Measurements from ENCODE around the gene TBC1D17. TPM values are rescaled to one million over a fixed set of nuclear protein-coding genes. Genes with fewer than 3 reads are reported as not detected.
"Not testable (repeated sequence)": the region's sequence is repeated elsewhere in the genome, so short reads cannot be mapped to it uniquely, and the experiment has no call there.

The TBC1D17 gene
- polyA plus RNA-seq, 2 of the 4 experiments (the other 2 are of a cell fraction), result 12.3 to 41.5 TPM

DNA sequence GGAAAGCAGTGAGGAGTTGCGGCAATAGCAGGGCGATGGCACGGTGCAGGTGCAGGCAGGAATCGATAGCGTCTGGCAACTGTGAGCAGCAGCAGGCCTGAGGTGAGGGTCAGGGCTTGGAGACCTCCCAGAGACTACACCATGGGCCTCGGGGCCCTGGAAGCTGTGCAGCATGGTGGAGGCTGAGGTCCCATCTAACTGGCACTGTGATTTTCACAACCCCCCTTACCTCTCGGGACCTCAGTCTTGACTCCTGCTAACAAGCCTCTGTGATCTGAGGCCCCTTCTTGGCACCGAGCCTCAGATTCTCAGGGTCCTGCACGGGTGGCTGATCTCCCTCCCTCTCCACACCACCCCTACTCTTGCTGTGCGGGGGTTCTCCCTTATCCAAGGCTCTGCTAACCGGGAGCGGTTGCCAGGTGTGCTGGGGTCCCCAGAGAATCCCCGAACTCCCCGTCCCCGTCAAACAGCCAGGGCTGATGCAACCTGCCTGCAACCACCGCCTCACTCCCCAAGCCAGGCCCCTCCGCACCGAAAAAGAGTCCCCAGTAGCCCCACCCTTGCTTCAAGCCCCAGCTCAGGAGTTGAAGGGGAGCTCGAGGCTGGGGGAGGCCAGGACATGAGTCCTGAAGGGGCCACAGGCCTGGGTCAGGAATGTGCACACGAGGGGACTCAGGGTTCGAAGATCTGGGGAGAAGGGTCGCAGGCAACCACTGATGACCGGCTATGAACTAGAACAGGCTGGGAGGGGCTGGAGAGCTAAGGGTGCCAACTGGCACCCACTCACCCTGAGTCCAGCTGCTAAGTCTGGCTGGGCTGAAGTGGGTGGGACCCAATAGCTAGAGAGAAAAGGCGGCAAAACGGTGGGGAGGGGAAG, 46.7 kb downstream of the TBC1D17 start:
- DNase-seq (ENCODE audit: low read depth in 1 of 2, low spot score in 1 of 2) (no peak), ATAC-seq (no peak), FAIRE-seq (no peak)
- Histone ChIP-seq H3K9me3 (no peaks in the 10 kb centered on the region), H3K4me2 (no peak overlapping the region), H3K27ac (peak overlapping the region; percentile 54 to 75; a peak in 5 of 6 replicates), H3K4me1 (peaks cover 20% of the 10 kb centered on the region), H3K4me3 (no peak overlapping the region)
- POLR2A ChIA-PET, result no interaction called here
- 91% methylated on average over 24 of the region's 25 CpGs for WGBS (ENCODE audit: missing lambda C conversion rate)
- CTCF ChIA-PET, result interaction anchor here (0.9 to 1.2 kb wide), 3 partner anchors 13 to 1340 kb away, joined by 3 to 8 read pairs (median 3); no protein-coding TSS in a partner anchor
- TF ChIP-seq RARB (CRISPR knock-in tag; IDR thresholded peaks at IDR 0.05) (no peak), HDAC2 (IDR thresholded peaks at IDR 0.05) (no peak), PHF8 (IDR thresholded peaks at IDR 0.05; ENCODE audit: borderline replicate concordance, low read depth) (no peak), EP300 (IDR thresholded peaks at IDR 0.05) (no peak), JUN (IDR thresholded peaks at IDR 0.05) (no peak), RNF2 (IDR thresholded peaks at IDR 0.05; ENCODE audit: borderline replicate concordance, low read depth) (no peak), RCOR1 (IDR thresholded peaks at IDR 0.05; ENCODE audit: low read depth, low read length) (no peak), CHD2 (IDR thresholded peaks at IDR 0.05; ENCODE audit: low read length, partially characterized antibody) (no peak), SMC3 (IDR thresholded peaks at IDR 0.05) (no peak), HOXA7 (CRISPR knock-in tag; IDR thresholded peaks at IDR 0.05) (no peak), ZSCAN20 (CRISPR knock-in tag; IDR thresholded peaks at IDR 0.05) (no peak), FOXS1 (CRISPR knock-in tag; IDR thresholded peaks at IDR 0.05) (no peak)
- TF ChIP-seq, protein P1, sequence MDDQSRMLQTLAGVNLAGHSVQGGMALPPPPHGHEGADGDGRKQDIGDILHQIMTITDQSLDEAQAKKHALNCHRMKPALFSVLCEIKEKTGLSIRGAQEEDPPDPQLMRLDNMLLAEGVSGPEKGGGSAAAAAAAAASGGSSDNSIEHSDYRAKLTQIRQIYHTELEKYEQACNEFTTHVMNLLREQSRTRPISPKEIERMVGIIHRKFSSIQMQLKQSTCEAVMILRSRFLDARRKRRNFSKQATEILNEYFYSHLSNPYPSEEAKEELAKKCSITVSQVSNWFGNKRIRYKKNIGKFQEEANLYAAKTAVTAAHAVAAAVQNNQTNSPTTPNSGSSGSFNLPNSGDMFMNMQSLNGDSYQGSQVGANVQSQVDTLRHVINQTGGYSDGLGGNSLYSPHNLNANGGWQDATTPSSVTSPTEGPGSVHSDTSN (IDR thresholded peaks at IDR 0.05), result no peak
- TF ChIP-seq, protein P2, sequence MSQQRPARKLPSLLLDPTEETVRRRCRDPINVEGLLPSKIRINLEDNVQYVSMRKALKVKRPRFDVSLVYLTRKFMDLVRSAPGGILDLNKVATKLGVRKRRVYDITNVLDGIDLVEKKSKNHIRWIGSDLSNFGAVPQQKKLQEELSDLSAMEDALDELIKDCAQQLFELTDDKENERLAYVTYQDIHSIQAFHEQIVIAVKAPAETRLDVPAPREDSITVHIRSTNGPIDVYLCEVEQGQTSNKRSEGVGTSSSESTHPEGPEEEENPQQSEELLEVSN (IDR thresholded peaks at IDR 0.05; ENCODE audit: borderline replicate concordance, low read depth), result no peak

DNA sequence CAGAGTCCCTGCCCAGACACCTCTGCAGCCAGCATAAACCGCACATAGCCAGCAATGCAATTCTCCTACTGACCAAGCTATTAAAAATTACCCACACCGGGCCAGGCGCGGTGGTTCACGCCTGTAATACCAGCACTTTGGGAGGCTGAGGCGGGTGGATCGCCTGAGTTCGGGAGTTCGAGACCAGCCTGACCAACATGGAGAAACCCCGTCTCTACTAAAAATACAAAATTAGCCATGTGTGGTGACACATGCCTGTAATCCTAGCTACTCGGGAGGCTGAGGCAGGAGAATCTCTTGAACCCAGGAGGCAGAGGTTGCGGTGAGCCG, 47.3 kb downstream of the TBC1D17 start:
- CTCF ChIA-PET, result interaction anchor here (0.9 to 1.2 kb wide), 3 partner anchors 13 to 1340 kb away, joined by 3 to 8 read pairs (median 3); no protein-coding TSS in a partner anchor
- 96% methylated on average over 13 of the region's 13 CpGs for WGBS (ENCODE audit: missing lambda C conversion rate)
- H3K4me2 ChIP-seq; H3K9me3 ChIP-seq; DNase-seq (ENCODE audit: low read depth in 1 of 2, low spot score in 1 of 2); FAIRE-seq; POLR2A ChIA-PET; H3K4me3 ChIP-seq; ATAC-seq: not testable (repeated sequence)
- peaks cover 20% of the 10 kb centered on the region for H3K4me1 ChIP-seq
- peak overlapping the region; percentile 54 to 75; a peak in 5 of 6 replicates for H3K27ac ChIP-seq

DNA sequence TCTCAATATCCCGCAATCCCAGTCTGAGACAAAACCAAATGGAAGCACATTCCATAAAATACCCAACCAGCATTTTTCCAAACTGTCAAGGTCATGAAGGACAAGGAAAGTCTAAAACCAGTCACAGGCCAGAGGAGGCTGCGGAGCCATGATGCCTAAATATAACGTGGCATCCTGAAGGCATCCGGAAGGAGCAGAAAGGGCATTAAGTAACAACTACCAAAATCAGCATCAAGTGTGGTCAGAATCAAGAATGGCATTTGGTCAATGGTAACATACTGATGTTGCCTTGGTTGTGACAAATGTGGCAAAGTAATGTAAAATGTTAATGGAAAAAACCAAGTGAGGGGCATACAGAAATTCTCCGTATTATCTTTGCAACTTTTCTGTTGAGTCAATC, 48.0 kb downstream of the TBC1D17 start:
- POLR2A ChIA-PET, result interaction anchor here (0.7 kb wide), 1 partner anchor 17 kb away, joined by 4 read pairs; no protein-coding TSS in a partner anchor
- DNase-seq (ENCODE audit: low read depth in 1 of 2, low spot score in 1 of 2) (no peak), ATAC-seq (no peak), FAIRE-seq (peak; percentile 63)
- no peaks in the 10 kb centered on the region for H3K9me3 ChIP-seq
- H3K27ac ChIP-seq, result no peak overlapping the region
- peaks cover 23% of the 10 kb centered on the region for H3K4me1 ChIP-seq
- H3K4me3 ChIP-seq, result no peak overlapping the region
- WGBS (ENCODE audit: missing lambda C conversion rate), result 95% methylated on average over 5 of the region's 5 CpGs
- no peak overlapping the region for H3K4me2 ChIP-seq
- TF ChIP-seq FOSL2 (IDR thresholded peaks at IDR 0.05) (no peak), FOSL2 (CRISPR knock-in tag; IDR thresholded peaks at IDR 0.05) (no peak), NFE2L2 (conservative IDR thresholded peaks at IDR 0.05; ENCODE audit: low read length) (no peak), MAZ (IDR thresholded peaks at IDR 0.05; ENCODE audit: borderline replicate concordance, low read depth, low read length) (no peak), KDM5A (IDR thresholded peaks at IDR 0.05) (no peak), RNF2 (IDR thresholded peaks at IDR 0.05; ENCODE audit: borderline replicate concordance, low read depth) (no peak), POLR2A (IDR thresholded peaks at IDR 0.05; ENCODE audit: low read length) (no peak), ZC3H11A (IDR thresholded peaks at IDR 0.05) (no peak), ZSCAN20 (CRISPR knock-in tag; IDR thresholded peaks at IDR 0.05) (no peak), RARB (CRISPR knock-in tag; IDR thresholded peaks at IDR 0.05) (no peak), PHF8 (IDR thresholded peaks at IDR 0.05; ENCODE audit: borderline replicate concordance, low read depth) (no peak), CEBPB (IDR thresholded peaks at IDR 0.05) (no peak), MYC (IDR thresholded peaks at IDR 0.05; ENCODE audit: borderline replicate concordance, low read length) (no peak), HDAC2 (IDR thresholded peaks at IDR 0.05) (no peak), EHF (CRISPR knock-in tag; IDR thresholded peaks at IDR 0.05) (no peak)
- TF ChIP-seq, protein P2 (IDR thresholded peaks at IDR 0.05; ENCODE audit: borderline replicate concordance, low read depth), result no peak
- CTCF ChIA-PET, result interaction anchor here (0.9 to 1.2 kb wide), 2 partner anchors 9 to 1341 kb away, joined by 3 read pairs; no protein-coding TSS in a partner anchor

Measured in A549 (cell line).